Pancreas (tissue), 10 donors: ENCODE measurements around the gene ACKR1. TPM values are rescaled to one million over a fixed set of nuclear protein-coding genes. Genes with fewer than 3 reads are reported as not detected.

Experiments used
- ATAC-seq, 4 donors: fragments of 200-7000 bp; cut with Tn5 transposase; one replicate each; pipeline versions ENCODE4 v1.8.0 to v1.9.1; 2020; ENCODE audit warnings: mild to moderate bottlenecking in 4 of 4, moderate library complexity in 4 of 4
- DNase-seq, 6 donors: peaks; one replicate each; pipeline ENCODE4 v3.0.0-alpha.2; 2020
- FAIRE-seq: peaks from 2 replicates; lab custom pipeline; 2012; peaks lifted over from hg19 to GRCh38; lab: Jason Lieb, UNC
- H3K27ac ChIP-seq, 4 donors: fragments of 200-600 bp; sonication (generic); 1 replicate in 3 of 4; 2 replicates in 1 of 4; pipeline versions ENCODE4 v1.5.0 to v1.8.0; 2020
- H3K27me3 ChIP-seq, 4 donors: fragments of 200-600 bp; one replicate each; pipeline ENCODE4 v1.8.0; 2021
- H3K36me3 ChIP-seq, 3 donors: fragments of 200-600 bp; sonication (generic) in 1 of 3; one replicate each; pipeline versions ENCODE4 v1.5.0 to v1.8.0; 2020 to 2021
- H3K4me1 ChIP-seq, 3 donors: fragments of 200-600 bp; one replicate each; pipeline ENCODE4 v1.8.0; 2021
- H3K4me3 ChIP-seq, 4 donors: fragments of 200-600 bp; sonication (generic) in 2 of 4; one replicate each; pipeline versions ENCODE4 v1.5.0 to v1.8.0; 2020 to 2021
- H3K9me3 ChIP-seq, 4 donors: fragments of 200-600 bp; one replicate each; pipeline ENCODE4 v1.8.0; 2021
- WGBS, 2 donors: extraction: QIAGEN DNeasy Blood & Tissue Kit; methylation state at CpG; one replicate each; pipeline ENCODE4 v1.1.7; 2013; 5-methylcytosine and 5-hydroxymethylcytosine counted together
- intact Hi-C, 3 donors: fragments of 100-400 bp; cut with DNase I; formaldehyde crosslinking; loops; one replicate each; pipeline versions ENCODE4 v1.11.1 to v1.14.2; 2022
- polyA plus RNA-seq, 2 donors: library from polyadenylated mRNA; stranded (reverse); fragments of 200-250 nt; gene quantifications; one replicate each; pipeline ENCODE4 v1.2.3, GENCODE V29; 2013
- total RNA-seq, 6 donors: library from RNA; stranded (reverse); fragmentation: NEBNext Ultra II Directional in 4 of 6; extraction: Animal tissue kit (Norgen Biotek cat#: 25700) in 4 of 6; gene quantifications; one replicate each; pipeline versions ENCODE4 v1.2.1 to v1.2.4, GENCODE V29; 2021 to 2023
- TF ChIP-seq, protein P1 (sequence below), 4 donors: fragments of 200-600 bp; sonication (generic) in 3 of 4; IDR thresholded peaks; one replicate each; pipeline versions ENCODE4 v1.5.0 to v1.8.0; 2021; ENCODE audit warnings: antibody characterized with exemption in 4 of 4
- donor health status: healthy with polysubstance abuse.
- donor health status: DM: no; HTN: no; CAD: no; lungs with moderate emphysema.
- donor health status: DM: no; HTN: no; CAD: no.
- donor health status: control.
- donor health status: control.
- donor health status: Bipolar disorder and iron deficiency.
- donor health status: DM: yes; HTN: yes; CAD: no.
- donor health status: DM: no; HTN: no; CAD: no.
- donor health status: DM: no; HTN: no; CAD: no.
- donor health status: DM: yes; HTN: yes; CAD: no.

Gene ACKR1
- total and polyA plus RNA-seq, 8 donors = 4.1 to 27.0 (median 10.8) TPM

DNA sequence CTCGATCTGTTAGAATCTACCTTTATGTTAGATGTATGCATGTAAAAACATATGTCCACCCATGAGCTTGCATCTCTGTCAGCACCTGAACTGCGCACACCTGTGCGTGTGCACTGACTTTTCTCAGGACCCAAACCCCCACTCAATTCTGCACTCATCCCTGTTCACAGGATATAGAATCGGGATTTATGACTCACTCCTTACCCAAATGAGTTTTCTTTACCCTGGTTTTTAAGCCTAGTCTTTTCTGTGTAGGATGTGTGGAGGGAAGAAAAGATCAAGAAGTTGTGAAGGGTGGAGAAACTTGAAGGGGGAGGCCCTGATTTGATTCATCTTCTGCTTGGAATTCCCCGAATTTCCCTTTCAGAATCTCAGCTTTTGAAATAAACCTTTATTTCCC is 2.4 kb downstream of the ACKR1 start:
- Histone ChIP-seq H3K36me3 (no peaks in the 10 kb centered on the region), H3K9me3 (no peaks in the 10 kb centered on the region), H3K27ac (no peak overlapping the region), H3K4me3 (no peak overlapping the region), H3K27me3 (peaks cover 0 to 8% (median 0%) of the 10 kb centered on the region in 4 donors), H3K4me1 (peaks cover 0 to 2% (median 0%) of the 10 kb centered on the region in 3 donors)
- ATAC-seq (no peak), FAIRE-seq (no peak), DNase-seq (no peak)
- WGBS, 2 donors = 61 to 64% methylated on average over 5 of the region's 5 CpGs
- intact Hi-C loops = loop anchor here in 1 of 3 donors (10.0 kb wide), 1 partner anchor 52 kb away; no protein-coding TSS in a partner anchor
- TF ChIP-seq, protein P1, sequence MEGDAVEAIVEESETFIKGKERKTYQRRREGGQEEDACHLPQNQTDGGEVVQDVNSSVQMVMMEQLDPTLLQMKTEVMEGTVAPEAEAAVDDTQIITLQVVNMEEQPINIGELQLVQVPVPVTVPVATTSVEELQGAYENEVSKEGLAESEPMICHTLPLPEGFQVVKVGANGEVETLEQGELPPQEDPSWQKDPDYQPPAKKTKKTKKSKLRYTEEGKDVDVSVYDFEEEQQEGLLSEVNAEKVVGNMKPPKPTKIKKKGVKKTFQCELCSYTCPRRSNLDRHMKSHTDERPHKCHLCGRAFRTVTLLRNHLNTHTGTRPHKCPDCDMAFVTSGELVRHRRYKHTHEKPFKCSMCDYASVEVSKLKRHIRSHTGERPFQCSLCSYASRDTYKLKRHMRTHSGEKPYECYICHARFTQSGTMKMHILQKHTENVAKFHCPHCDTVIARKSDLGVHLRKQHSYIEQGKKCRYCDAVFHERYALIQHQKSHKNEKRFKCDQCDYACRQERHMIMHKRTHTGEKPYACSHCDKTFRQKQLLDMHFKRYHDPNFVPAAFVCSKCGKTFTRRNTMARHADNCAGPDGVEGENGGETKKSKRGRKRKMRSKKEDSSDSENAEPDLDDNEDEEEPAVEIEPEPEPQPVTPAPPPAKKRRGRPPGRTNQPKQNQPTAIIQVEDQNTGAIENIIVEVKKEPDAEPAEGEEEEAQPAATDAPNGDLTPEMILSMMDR (IDR thresholded peaks at IDR 0.05) = no peak

DNA sequence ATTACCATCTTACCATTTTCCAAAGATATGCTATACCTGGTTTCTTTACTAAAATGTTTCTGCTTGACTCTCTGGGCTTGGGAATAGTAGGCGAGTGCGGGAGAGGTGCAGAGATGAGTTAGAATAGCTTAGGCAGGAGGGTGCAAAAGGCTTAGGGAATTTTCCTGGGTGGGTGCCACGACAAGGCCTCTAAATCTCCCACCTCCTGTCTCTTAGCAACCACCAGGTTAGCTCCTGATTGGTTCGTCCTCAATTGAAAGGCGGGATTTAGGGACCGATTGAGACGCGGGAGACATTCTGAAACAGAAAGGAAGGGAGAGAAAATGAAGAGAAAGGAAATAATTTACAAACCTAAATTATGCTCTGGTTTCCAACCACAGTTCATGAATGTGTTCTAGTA is 3.1 kb downstream of the ACKR1 start:
- FAIRE-seq (no peak), DNase-seq (no peak), ATAC-seq (no peak)
- no peaks in the 10 kb centered on the region for H3K36me3 ChIP-seq
- peaks cover 0 to 2% (median 0%) of the 10 kb centered on the region in 3 donors for H3K4me1 ChIP-seq
- H3K27me3 ChIP-seq = peaks cover 0 to 8% (median 0%) of the 10 kb centered on the region in 4 donors
- intact Hi-C loops = loop anchor here in 1 of 3 donors (10.0 kb wide), 1 partner anchor 53 kb away; no protein-coding TSS in a partner anchor
- no peak overlapping the region for H3K4me3 ChIP-seq
- 22 to 25% methylated on average over 8 of the region's 8 CpGs for WGBS, 2 donors
- no peak overlapping the region for H3K27ac ChIP-seq
- TF ChIP-seq, protein P1 (IDR thresholded peaks at IDR 0.05) = no peak
- H3K9me3 ChIP-seq = no peaks in the 10 kb centered on the region

DNA sequence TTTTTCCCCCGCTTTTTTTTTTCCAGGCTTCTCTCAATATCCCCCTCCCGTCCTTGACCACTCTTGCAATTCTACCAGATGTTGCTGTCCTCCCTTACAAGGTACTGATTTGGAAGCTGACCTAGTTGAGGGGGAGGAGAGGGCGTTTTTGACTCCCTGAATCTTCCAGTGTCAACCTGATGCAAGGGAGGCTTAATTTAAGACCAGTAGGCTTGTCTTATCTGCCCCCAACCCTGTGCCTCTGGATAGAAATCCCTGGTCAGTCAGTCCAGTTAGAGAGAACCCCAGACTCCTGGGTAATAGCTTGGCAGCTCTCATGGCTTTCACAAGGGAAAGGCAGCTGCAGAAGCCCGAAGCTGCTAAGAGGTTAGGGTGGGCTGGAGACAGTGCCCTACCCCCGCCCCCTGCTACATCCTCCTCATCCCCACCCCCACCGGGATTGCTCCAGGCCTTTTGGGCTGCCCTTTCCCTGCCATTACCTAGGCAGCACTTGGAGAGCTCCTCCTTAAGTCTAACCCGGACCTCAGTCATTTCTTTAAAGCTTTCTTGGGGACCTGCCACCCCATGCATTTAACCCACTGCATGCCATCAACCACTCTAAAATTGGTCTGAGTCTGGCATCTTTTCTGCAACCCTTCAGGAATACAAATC is 3.6 kb downstream of the ACKR1 start:
- peaks cover 0 to 2% (median 0%) of the 10 kb centered on the region in 3 donors for H3K4me1 ChIP-seq
- WGBS, 2 donors = 7 to 8% methylated on average over 7 of the region's 7 CpGs
- no peak for FAIRE-seq
- intact Hi-C loops = loop anchor here in 1 of 3 donors (10.0 kb wide), 1 partner anchor 53 kb away; no protein-coding TSS in a partner anchor
- no peak overlapping the region for H3K4me3 ChIP-seq
- TF ChIP-seq, protein P1 (IDR thresholded peaks at IDR 0.05) = no peak
- DNase-seq = no peak
- no peak overlapping the region for H3K27ac ChIP-seq
- ATAC-seq = no peak
- no peaks in the 10 kb centered on the region for H3K9me3 ChIP-seq
- peaks cover 0 to 8% (median 0%) of the 10 kb centered on the region in 4 donors for H3K27me3 ChIP-seq
- H3K36me3 ChIP-seq = no peaks in the 10 kb centered on the region

DNA sequence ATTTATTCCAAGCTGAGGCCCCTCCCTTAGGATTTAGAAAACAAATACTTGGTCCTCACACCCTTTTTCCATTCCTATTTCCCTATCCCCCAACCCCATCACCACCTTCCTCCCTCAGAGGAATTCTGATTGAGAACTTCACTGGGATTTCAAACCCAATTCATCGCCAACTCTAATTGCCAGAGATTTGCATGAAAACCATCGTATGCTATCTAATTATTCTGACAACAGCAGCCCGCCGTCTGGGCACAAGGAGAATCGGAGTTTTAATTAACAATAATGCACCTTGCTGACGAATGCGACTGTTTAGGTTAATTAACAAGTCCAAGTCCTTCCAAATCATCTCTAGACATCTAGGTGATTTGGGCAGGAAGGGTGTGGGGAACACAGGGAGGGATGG is 4.4 kb downstream of the ACKR1 start:
- TF ChIP-seq, protein P1 (IDR thresholded peaks at IDR 0.05) = no peak
- no peak for ATAC-seq

More for the DNA sequence above, 4.4 kb downstream of the ACKR1 start:
- Histone ChIP-seq H3K36me3 (no peaks in the 10 kb centered on the region), H3K4me3 (no peak overlapping the region), H3K27me3 (peaks cover 0 to 8% (median 0%) of the 10 kb centered on the region in 4 donors), H3K4me1 (peaks cover 0 to 2% (median 0%) of the 10 kb centered on the region in 3 donors), H3K27ac (no peak overlapping the region), H3K9me3 (no peaks in the 10 kb centered on the region)
- DNase-seq (no peak), FAIRE-seq (no peak)
- intact Hi-C loops = loop anchor here in 1 of 3 donors (10.0 kb wide), 1 partner anchor 54 kb away; no protein-coding TSS in a partner anchor
- 47 to 68% methylated on average over 7 of the region's 7 CpGs for whole genome bisulfite sequencing, 2 donors
